Astrocyte of the cerebellum (primary cell): ENCODE results near the gene PRR33.

Source experiments
- DNase-seq: peaks from one replicate; pipeline ENCODE4 v3.0.0-alpha.2; 2011; ENCODE audit warnings: low read depth
- H3K4me3 ChIP-seq: 2 replicates; pipeline ENCODE4 v1.5.1; 2011; ENCODE audit warnings: mild to moderate bottlenecking, low read depth, low read length, moderate library complexity
- in situ Hi-C: cut with HindIII; loops from 2 replicates; pipeline ENCODE4 v1.10.0; 2017; ENCODE audit warnings: low sequenced_read_pairs
- TF ChIP-seq, protein P1 (sequence below): IDR thresholded peaks from 2 replicates; pipeline ENCODE4 v1.5.1; 2012; ENCODE audit warnings: low read length, low read depth, moderate library complexity, mild to moderate bottlenecking; ENCODE audit errors: missing control alignments

Gene PRR33

DNA sequence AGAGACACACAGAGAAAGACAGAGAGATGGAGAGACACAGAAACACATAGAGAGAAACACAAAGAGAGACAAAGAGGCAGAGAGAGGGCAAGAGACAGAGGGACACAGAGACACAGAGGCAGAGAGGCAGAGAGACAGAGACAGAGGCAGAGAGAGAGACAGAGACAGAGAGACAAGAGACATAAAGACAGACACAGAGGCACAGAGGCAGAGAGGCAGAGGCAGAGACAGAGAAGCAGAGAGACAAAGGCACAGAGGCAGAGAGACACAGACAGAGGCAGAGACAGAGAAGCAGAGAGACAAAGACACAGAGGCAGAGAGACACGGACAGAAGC lies 46.6 kb downstream of the PRR33 start:
- in situ Hi-C loops, result loop anchor here (5.0 to 10.0 kb wide), 2 partner anchors 57 to 210 kb away; no protein-coding TSS in a partner anchor
- no peak overlapping the region for H3K4me3 ChIP-seq
- DNase-seq, result no peak
- TF ChIP-seq, protein P1, sequence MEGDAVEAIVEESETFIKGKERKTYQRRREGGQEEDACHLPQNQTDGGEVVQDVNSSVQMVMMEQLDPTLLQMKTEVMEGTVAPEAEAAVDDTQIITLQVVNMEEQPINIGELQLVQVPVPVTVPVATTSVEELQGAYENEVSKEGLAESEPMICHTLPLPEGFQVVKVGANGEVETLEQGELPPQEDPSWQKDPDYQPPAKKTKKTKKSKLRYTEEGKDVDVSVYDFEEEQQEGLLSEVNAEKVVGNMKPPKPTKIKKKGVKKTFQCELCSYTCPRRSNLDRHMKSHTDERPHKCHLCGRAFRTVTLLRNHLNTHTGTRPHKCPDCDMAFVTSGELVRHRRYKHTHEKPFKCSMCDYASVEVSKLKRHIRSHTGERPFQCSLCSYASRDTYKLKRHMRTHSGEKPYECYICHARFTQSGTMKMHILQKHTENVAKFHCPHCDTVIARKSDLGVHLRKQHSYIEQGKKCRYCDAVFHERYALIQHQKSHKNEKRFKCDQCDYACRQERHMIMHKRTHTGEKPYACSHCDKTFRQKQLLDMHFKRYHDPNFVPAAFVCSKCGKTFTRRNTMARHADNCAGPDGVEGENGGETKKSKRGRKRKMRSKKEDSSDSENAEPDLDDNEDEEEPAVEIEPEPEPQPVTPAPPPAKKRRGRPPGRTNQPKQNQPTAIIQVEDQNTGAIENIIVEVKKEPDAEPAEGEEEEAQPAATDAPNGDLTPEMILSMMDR, result no peak

DNA sequence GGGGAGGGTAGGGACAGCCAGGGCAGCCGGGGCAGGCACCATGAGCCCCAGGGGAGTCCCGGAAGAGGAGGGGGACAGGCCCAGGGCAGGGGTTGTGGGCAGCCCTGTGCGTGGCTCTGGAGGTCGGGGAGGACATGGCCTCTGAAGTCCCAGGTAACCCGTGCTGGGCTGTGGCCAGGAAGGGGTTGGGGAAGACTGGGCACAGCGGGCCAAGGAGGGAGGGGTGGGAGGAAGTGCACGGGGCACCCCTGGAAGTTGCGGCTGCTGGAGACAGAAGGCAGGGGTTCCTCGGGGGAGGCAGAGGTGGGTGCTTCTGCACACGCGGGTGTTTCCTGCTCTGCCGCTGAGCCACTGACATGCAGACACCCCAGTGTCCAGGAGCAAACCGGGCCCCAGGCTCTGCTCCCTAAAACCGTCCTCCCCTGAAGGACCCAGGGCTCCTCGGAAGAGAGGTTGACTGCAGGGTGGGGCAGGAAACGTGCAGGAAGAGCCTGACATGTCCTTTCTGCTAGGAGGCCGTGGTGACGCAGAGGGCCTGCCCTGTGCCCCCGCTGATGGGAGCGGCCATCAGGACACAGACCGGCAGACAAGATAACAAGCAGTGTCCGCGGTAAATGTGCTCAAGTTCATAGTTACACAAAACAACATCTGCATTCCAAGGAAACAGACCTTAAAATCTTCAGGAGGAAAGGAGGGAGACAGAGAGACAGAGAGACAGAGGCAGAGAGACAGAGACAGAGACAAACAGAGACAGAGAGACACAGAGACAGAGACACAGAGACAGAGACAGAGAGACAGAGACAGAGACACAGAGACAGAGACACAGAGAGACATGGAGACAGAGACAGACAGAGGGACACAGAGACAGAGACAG lies 47.2 kb downstream of the PRR33 start:
- TF ChIP-seq, protein P1, result no peak
- DNase-seq, result no peak
- no peak overlapping the region for H3K4me3 ChIP-seq
- in situ Hi-C loops, result loop anchor here (5.0 to 10.0 kb wide), 2 partner anchors 58 to 210 kb away; no protein-coding TSS in a partner anchor

DNA sequence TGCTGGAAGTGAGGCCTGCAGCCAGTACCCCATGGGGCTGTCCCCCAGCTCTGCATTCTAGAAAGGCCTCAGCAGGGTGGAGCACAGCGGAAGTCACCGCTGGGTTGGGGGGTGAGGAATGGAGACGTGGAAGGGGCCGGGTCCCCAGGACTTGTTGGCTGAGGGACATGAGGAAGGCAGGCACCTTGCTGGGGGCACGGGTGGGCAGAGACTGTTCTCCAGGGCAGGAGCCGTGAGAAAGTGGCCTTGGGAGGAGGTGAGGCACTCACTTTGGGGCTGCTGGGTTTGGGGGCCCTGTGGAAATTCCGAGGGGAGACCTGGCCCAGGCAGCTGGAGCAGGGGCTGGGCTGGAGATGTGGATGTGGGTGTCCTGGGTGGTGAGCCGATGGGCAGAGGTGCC lies 47.9 kb downstream of the PRR33 start:
- H3K4me3 ChIP-seq, result no peak overlapping the region
- in situ Hi-C loops, result loop anchor here (10.0 kb wide), 1 partner anchor 209 kb away; no protein-coding TSS in a partner anchor
- DNase-seq, result no peak
- TF ChIP-seq, protein P1, result no peak

DNA sequence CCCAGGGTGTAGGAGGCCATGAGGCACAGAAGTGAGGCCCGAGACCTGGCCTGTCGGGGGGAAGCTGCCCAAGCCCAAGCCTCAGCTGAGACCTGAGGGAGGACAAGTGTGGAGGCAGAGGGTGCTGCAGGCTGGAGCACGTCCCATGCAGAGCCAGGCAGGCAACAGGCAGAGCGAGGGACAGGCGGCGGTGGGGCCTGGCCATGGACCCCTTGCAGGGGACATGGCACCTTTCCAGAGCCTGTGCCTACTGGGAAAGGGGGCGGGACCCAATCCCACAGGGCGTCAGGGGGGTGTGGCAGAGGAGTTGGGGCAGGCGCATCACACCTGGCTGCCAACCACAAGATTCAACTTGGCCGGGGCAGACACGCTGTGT lies 48.6 kb downstream of the PRR33 start:
- in situ Hi-C loops, result loop anchor here (10.0 kb wide), 1 partner anchor 208 kb away; no protein-coding TSS in a partner anchor
- TF ChIP-seq, protein P1, result no peak
- no peak overlapping the region for H3K4me3 ChIP-seq
- DNase-seq, result no peak

DNA sequence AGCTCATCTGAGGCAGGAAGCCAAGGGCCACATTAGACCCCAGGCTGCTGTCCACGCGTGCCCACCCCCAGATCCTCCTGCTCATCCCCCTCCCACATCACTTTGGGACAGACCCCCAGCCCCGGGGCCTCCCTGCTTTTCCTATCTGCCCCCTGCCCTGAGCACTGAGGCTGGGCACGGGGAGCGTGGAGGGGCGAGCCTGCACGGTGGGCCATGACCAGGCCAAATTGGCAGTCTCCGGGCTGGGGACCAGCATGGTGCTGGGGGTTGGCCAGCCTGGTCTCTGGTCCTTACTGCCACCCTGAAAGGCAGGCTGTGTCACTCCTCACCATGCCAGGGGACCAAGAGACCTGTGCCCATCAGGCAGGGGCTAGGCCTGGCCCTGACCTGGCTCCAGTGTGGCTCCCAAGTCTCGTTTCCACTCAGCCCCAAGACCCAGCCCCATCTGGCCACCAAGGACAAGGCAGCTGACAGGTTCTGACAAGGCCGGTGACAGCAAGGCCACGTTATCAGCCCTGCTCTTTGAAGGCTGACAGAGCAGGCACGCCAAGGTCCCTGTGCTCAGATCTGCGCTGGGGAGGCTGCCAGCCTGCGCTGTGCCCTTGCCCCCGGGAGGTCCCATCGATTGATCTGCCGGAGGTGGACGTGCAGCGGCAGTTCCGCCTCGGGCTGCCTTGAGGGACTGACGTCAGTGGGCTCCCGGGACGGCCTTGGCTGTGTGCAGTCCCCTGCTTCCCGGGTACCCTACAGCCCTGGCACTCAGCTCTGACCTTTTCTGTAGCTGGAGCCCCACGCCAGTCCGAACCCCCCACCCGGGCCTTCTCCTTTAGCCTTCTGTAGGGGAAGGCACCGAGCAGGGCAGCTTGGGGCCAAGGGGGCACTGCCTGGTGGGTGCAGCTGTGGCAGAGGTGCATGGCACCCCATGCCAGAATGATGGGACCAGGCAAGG lies 49.3 kb downstream of the PRR33 start:
- no peak overlapping the region for H3K4me3 ChIP-seq
- TF ChIP-seq, protein P1, result no peak
- DNase-seq, result no peak
- in situ Hi-C loops, result loop anchor here (10.0 kb wide), 1 partner anchor 208 kb away; no protein-coding TSS in a partner anchor

DNA sequence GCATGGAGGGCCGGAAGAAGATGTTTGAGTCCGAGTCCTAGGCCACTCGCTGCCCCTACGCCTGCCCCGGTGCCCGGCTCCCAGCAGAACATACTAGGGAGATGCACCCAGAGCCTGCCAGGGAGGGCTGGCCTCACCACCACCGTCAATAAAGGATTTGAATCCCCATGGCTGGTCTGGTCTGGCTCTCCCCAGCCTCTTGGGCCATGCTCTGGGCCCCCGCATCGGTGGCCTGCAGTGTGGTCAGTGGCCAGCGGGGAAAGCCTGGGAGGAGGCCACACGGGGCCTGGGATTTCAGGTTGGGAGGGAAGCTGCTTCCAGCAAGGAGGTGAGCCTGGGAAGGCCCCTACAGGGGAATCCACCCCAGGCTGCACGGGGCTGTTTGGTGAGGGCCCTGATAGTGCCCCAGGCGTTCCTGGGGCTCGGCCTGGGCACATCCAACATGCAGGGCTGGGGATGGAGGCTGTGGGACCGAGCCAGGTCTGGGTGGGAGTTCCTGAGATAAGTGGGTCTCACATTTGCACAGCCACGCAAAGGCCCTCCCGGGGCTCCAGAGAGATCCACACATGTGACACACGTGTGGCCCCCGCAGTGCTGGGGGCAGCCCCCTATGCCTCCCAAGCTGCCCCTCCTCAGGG lies 50.1 kb downstream of the PRR33 start:
- H3K4me3 ChIP-seq, result no peak overlapping the region
- in situ Hi-C loops, result loop anchor here (10.0 kb wide), 1 partner anchor 207 kb away; no protein-coding TSS in a partner anchor
- TF ChIP-seq, protein P1, result no peak
- no peak for DNase-seq
